GM18507 (cell line): Measurements from ENCODE around the gene HDAC5.
"Not testable (repeated sequence)": the region's sequence is repeated elsewhere in the genome, so short reads cannot be mapped to it uniquely, and the experiment has no call there.

Experiments
- DNase-seq: peaks from one replicate; pipeline ENCODE4 v3.0.0; 2011; ENCODE audit warnings: low read depth; ENCODE audit not compliant: insufficient read length; ENCODE audit errors: extremely low spot score
- FAIRE-seq: peaks from 2 replicates; lab custom pipeline; 2011; peaks lifted over from hg19 to GRCh38; lab: Jason Lieb, UNC

The HDAC5 gene

DNA sequence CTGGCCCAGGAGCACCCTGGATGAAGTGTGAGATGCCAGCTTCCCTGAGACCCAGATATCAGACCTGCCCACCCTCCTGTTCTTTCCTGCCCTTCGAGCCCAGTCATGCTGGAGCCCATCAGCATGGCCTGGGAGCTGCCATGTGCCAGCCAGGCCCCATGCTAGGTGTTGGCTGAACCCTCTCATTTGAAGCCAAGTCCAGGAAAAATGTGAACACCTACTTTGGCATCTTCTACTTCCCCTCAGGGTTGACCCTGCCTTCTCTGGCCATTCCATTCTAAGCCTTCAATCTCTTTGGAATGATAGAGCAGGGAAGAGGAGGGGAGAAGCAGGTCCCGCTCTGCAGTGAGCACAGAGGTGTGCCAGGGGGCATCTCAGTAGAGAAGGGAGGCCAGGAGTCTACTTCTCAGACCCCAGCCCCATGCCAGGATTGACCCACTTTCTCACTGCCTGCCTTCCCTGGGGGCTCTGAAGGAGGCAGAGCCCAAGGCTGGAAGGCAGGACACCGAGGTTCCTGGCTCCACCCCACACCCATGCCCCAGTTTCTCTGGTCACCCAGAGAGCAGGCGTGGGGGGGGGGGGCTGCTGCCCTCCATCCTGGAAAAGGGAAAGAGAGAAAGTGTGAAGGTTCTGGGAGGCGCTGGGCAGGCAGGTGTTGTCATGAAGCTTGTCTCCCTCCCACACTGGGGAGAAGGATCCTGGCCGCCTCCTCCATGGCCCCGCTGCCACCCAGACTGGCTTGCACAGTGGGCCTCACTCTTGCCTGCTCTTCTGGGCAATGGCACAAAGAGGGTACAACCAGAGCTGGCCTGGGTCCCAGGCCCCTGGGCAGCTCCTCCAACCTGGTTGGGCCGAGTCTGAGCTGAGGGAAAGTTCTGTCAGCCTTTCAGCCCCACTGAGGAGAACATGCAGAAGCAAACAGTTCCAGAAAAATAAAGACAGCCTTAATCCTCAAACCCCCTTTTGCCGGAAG lies 9.3 kb downstream of the HDAC5 start:
- no peak for DNase-seq
- no peak for FAIRE-seq

DNA sequence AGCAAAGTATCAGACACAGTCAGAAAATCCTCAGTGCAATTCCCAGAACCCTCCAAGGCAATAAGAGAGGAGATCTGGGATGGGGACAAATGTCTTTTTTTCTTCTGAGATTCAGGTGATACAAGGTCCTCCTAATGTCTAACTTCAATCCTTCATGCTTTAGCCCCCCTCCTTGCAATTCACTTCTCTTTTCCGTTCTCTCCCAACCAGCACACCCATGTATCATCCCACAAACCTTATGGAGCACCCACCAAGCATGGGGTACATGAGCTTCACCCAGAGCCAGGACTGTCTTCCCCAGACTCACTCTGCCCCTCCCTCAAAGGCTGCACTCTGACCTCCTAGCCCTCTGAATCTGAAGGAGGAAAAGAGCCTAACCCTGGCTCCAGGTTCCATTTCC lies 10.1 kb downstream of the HDAC5 start:
- no peak for FAIRE-seq

DNA sequence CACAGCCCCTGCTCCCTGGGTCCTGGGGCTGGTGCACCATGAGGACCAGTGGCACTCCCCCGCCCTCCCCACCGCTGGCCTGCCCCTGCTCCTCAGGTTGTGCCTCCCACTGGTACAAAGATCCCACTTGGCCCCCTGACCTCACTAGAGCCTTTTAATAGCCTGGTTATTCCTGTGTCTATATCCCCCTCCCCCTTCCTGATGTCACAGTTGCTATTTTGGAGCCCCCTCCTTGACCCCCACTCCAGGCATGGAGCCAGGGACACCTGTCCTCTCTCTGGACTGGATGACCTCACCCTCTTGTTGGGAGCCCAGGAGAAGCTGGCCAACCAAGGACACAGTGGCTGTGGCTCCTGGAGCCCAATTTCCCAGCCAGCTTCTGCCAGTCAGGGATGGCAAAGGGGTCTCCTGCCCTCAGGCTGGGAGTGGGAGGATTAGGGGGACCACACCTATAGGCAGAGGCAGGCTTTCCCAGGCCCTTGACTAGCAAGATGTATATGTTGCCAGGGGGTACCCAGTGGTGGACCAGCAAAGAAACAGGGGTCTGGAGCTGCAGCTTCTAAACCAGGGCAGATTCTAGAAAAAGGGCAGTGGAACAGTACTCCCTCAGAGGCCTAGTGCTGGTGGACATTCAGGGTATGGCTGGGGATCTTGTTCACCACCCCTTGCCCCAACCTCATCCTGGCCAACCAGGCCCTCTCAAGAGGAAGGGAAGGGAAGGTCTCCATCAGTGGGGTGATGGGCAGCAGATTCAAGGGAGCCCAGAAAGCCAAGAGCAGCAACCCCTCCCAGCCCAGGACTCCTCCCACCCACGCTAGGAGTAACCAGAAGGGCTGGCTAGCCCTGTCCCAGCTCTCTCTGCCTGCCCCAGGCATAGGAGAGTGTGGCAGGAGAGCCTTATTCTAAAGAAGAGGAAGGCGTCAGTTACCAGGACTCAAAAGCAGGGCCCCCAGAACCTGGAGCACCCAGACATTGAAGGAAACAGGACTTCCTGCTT lies 10.9 kb downstream of the HDAC5 start:
- DNase-seq, result no peak
- no peak for FAIRE-seq

More for the DNA sequence above, 10.1 kb downstream of the HDAC5 start:
- DNase-seq, result no peak

- DNase-seq (no peak), FAIRE-seq (no peak)
Measured at GRCh38 chr17:44111777-44112176, 11.7 kb downstream of the HDAC5 start.

DNA sequence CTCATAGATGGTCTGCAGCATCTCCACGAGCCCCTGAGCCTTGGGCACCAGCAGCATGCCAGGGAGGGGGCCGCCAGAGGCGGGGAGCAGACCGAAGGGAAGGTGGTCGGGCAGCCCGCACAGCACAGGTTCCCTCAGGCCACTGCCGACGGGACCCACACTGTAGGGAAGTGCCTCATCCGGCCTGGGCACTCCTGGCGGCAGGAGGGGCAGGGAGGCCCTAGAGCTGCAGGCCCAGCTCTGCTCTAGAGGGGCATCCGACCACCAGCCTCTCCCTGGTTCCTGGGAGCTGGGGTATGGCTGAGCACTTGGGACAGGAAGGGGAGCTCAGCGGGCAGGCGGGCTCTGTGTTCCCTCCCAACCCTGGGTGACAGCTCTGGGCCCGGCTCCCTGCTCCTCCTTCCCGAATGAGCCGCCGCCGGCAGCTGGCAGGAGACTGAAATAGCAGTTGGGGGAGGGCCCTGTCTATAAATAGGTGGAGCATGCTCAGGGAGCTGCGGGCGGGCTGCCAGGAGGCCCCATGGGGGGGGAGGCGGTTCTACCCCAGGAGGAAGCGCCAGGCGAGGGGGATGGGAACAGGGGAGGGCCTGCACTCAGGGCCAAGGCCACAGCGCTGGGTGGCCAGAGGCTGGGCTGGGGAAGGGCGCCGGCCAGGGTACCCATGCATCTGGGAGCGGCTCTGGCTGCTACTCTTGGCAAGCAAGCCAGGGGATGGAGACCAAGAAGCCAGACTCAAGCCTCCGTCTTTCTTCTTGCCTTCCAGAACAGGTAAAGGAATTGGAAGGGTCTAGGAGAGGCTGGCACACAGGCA lies 12.4 kb downstream of the HDAC5 start:
- FAIRE-seq, result peak; percentile 79
- peak; percentile 71 for DNase-seq

DNA sequence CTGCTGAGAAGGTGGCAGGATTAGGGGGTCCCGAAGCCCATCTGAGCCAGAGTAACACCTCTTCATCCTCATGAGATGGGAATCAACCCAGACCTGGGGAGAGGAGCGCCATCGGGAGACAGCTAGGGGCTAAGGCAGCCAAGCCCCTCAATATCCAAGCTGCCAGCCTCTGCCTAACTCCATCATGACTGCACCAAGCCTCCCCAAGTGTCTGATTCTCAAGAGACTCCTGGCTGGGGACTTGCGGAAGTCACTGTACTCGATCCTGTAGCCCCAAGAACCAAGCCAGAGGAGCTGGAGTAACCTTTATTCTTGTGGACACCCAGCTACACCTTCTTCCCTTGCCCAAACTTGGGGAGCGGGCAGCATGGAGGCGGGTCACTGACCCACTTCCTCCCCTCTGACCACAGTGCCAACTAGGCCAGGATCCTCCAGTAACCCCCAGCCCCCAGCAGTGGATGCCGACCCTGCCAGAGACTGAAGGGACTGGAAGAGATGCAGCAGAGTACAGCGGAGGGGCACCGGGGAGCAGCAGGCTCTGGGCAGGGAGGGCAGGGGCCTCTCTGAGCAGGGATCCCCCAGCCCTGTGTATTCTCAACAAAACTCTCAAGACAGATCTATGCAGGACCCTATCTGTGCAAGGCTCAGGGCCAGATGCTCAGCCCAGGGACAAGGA lies 13.3 kb downstream of the HDAC5 start:
- no peak for FAIRE-seq
- DNase-seq, result no peak

- DNase-seq, result no peak
- no peak for FAIRE-seq
Measured at GRCh38 chr17:44109312-44109630, 14.2 kb downstream of the HDAC5 start.

GRCh38 chr17:44108440-44109311 lies 14.8 kb downstream of the HDAC5 start:
- no peak for DNase-seq
- no peak for FAIRE-seq

- no peak for FAIRE-seq
Measured at GRCh38 chr17:44106801-44107200, 16.6 kb downstream of the HDAC5 start.

GRCh38 chr17:44105941-44106340 lies 17.5 kb downstream of the HDAC5 start:
- DNase-seq (no peak), FAIRE-seq (no peak)

More at GRCh38 chr17:44106801-44107200, 16.6 kb downstream of the HDAC5 start:
- DNase-seq, result no peak

GRCh38 chr17:44105483-44105882 lies 18.0 kb downstream of the HDAC5 start:
- DNase-seq (no peak), FAIRE-seq (no peak)

- FAIRE-seq (no peak), DNase-seq (no peak)
Measured at GRCh38 chr17:44102849-44103622, 20.4 kb downstream of the HDAC5 start.

DNA sequence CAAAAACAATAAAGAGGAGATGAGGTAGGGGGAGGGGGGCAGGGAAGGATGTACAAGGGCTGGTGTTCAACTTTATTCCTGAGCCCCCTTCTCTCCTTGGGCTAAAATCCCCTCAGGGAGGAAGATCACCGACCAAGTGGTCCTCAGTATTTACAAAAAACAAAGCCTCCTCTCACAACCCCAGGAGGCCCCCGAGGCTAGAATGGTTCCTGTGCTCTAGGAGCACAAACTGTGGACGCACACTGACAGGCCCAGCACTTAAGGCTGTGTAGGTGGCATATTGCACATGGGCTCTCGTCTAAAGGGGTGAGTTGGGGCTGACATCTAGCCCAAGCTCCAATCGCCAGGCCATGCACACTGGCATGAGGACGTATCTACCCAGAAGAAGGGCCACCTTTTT lies 21.6 kb downstream of the HDAC5 start:
- not testable (repeated sequence) for DNase-seq, FAIRE-seq

- no peak for FAIRE-seq
- DNase-seq, result no peak
Measured at GRCh38 chr17:44097110-44097958, 26.1 kb downstream of the HDAC5 start.

DNA sequence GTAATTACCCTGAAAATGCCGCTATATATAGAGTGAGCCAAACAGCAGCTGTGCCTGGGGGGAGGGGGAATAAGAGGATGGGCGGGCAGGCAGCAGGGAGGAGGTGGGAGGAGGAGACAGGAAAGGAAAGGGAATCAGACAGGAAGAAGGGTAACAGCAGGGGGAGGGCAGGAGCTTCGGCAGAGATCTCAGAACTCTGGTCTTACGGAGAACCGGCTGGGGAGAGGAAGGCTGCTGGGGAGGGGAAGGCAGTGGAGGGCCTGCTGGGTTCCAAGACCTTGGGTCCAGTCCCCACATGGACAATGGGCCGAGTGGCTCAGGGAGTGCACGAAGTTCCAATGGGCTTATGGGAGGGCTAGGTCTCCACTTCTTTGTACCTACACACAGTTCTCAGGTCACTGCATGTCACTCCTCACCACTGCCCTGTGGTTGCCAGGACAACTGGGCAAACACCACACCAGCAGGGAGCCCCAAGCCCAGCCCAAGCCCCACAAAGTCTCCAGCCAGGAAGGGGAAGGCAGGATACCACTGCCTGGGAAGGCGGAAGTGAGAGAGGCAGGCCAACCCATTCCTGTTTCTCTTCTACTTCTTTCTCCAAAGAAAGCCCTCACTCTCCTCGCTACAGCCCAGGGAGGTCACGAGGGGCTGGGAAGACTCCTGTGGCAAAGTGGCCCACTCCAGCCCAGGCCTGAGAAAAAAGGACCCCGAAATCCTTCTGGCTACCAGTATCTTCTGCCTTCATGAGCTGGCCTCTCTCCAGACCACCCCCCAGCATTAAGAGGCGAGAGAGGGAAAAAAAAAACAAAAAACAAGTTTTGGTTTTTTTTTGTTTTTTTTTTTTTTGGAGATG lies 27.6 kb downstream of the HDAC5 start:
- FAIRE-seq, result no peak
- DNase-seq, result no peak

DNA sequence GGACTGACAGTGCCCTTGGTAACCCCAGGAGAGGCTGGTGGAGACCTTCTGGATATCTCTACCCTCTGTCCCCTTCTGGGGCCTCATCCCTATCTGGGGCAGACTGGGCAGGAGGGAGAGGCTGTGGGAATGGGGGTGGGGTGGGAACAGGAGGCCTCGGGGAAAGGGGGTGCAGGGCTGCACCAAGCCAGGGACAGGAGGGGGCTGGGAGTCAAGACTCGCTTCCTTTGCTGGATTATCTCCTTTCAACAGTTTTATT lies 28.1 kb downstream of the HDAC5 start:
- FAIRE-seq (no peak), DNase-seq (no peak)
